ENCODE results near the gene PEG3.

The PEG3 gene

DNA sequence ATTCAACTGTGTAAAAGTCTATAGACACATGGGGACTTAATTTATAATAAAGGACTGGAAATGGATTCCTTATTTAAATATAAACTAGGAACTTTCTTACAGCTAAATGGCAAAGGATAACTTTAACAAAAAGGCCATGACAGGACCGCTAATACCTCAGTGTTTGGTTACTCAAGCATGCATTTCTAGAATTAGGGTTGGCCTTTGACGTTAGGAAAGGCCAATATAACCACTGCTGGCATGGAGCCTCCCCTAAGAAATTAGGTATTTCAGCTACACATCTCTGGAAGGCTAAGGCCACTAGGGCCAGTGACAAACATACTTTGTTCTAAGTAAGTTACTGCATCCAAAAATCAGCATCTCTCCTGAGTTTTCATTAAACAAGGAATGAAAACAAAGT lies 9.3 kb downstream of the PEG3 start:
- H3K4me3 Mint-ChIP-seq = no peak overlapping the region
- ATAC-seq (no peak), DNase-seq (ENCODE audit: low spot score in 2 of 2) (no peak)
- H3K27ac Mint-ChIP-seq = no peak overlapping the region
- no peaks in the 10 kb centered on the region for H3K36me3 Mint-ChIP-seq
- H3K9me3 Mint-ChIP-seq = peaks cover 22% of the 10 kb centered on the region
- no peaks in the 10 kb centered on the region for H3K4me1 Mint-ChIP-seq

DNA sequence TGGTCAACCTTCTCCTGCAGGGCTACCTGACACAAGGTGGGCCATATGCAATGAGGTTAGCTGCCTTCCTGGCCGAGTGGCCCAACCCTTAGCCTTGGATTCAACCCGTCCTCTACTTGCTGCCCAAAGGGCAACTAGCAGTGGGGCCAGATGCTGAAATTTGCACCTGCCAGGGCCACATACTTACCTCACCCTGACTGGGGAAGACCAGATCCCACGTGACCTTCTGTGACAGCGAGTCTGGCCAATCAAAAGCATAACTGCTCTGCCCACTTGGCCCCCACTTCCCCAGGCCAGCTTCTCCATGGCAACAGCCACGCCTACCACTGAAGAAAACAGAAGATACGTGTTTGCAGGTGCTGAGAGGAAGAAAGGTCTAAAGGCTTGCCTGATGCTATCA lies 10.9 kb downstream of the PEG3 start:
- Mint-ChIP-seq H3K27ac (no peak overlapping the region), H3K4me3 (no peak overlapping the region), H3K36me3 (no peaks in the 10 kb centered on the region), H3K9me3 (peaks cover 12% of the 10 kb centered on the region), H3K4me1 (no peaks in the 10 kb centered on the region)
- ATAC-seq = no peak
- no peak for DNase-seq (ENCODE audit: low spot score in 2 of 2)

DNA sequence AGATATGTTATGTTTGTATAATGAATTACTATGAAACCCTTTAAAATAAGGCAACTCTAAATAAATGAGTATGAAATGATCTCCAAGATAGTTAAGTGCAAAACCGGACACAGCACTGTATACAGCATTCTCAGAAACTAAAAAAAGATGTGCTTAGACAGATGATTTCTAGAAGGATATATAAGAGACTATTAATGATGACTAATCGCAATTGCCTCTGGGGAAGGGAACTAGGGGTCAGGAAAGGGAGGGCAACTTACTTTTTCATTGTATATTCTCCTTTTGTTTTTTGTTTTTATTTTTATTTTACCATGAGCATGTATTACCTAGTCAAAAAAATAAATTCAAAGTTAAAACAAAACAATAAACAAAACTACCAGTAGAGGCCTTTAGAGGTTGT lies 12.8 kb downstream of the PEG3 start:
- H3K9me3 Mint-ChIP-seq = peaks cover 6% of the 10 kb centered on the region
- no peaks in the 10 kb centered on the region for H3K36me3 Mint-ChIP-seq
- DNase-seq (ENCODE audit: low spot score in 2 of 2) = no peak
- H3K4me1 Mint-ChIP-seq = no peaks in the 10 kb centered on the region
- ATAC-seq = no peak
- no peak overlapping the region for H3K27ac Mint-ChIP-seq
- no peak overlapping the region for H3K4me3 Mint-ChIP-seq

DNA sequence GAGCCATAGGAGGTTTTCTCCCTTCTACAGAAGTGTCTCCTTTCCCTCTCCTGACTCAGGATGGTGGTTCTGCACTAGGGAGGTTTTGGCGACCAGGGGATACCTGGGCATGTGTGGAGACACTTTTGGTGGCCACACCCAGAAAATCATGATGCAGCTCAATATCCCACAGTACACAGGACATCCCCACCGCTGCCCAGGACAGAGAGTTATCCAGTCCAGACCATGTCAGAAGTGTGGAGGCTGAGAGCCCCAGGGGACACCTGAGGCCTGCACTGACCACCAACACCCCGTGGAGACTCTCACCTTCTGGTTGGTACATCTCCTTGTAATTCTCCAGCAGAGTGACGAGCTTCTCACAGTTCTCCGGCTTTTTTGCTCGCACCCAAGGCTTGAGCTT lies 16.6 kb downstream of the PEG3 start:
- Mint-ChIP-seq H3K27ac (no peak overlapping the region), H3K9me3 (peaks cover 10% of the 10 kb centered on the region), H3K4me3 (no peak overlapping the region), H3K4me1 (no peaks in the 10 kb centered on the region), H3K36me3 (no peaks in the 10 kb centered on the region)
- DNase-seq (ENCODE audit: low spot score in 2 of 2) = no peak
- no peak for ATAC-seq

DNA sequence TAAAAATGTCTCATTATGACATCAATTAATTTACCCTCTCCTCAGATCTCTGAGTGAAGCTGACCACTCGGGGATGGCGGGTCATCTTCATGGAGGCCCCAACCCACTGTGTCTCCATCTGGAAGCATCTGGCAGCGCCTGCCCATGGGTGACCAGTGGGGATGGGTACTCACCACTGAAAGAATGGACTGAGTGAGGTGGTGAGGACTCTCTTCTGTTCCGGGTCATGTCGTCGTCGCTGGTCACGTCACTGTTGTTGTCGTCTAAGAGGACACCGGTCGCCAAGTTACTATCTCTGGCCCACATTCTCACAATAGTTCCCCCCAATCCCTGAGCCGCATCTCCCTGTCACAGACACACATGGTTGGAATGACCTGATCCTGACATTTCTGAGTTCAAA lies 17.1 kb downstream of the PEG3 start:
- H3K9me3 Mint-ChIP-seq = peaks cover 13% of the 10 kb centered on the region
- no peaks in the 10 kb centered on the region for H3K36me3 Mint-ChIP-seq
- no peak overlapping the region for H3K4me3 Mint-ChIP-seq
- no peaks in the 10 kb centered on the region for H3K4me1 Mint-ChIP-seq
- DNase-seq (ENCODE audit: low spot score in 2 of 2) (no peak), ATAC-seq (no peak)
- H3K27ac Mint-ChIP-seq = no peak overlapping the region

DNA sequence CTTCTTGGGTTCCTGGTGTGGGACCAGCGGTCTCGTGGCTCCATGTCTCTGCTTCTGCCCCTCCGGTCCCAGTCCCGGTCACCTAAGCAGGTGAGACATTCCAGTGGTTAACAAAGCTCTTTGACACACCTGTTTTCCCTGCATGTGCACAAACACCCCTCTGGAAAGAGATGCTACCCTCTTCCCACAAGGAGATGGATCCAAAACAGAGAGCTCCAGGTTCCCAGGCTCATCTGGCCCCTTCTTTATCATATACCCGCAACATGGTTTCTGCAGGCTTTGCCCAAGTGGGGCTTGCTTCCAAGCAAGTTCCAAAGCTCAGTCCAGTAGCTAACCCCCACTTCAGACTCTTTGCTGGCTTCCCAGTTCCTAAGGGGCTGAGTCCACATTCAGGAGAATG lies 17.8 kb downstream of the PEG3 start:
- ATAC-seq (no peak), DNase-seq (ENCODE audit: low spot score in 2 of 2) (no peak)
- Mint-ChIP-seq H3K36me3 (no peaks in the 10 kb centered on the region), H3K27ac (no peak overlapping the region), H3K4me3 (no peak overlapping the region), H3K9me3 (peaks cover 18% of the 10 kb centered on the region), H3K4me1 (no peaks in the 10 kb centered on the region)

DNA sequence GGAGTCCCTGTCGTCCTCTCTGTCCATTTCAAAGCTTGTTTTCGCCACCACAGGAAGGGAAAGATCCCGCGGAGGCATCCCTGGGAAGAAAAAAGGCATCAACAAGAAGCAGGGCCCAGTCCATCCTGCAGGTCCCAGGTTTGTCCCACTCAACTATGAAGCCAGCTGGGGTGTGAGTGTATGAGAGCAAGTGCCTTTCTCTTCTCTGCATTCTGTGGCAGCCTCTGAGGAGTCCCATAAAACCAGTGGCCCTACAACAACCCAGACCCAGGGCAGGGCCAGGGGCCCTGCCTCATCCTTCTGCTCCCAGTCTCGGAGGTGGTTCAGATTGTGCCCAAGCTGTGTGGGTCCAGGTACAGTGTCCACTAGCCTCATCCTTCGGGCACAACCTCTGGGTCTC lies 18.9 kb downstream of the PEG3 start:
- H3K4me1 Mint-ChIP-seq = no peaks in the 10 kb centered on the region
- ATAC-seq (no peak), DNase-seq (ENCODE audit: low spot score in 2 of 2) (no peak)
- H3K27ac Mint-ChIP-seq = no peak overlapping the region
- no peaks in the 10 kb centered on the region for H3K36me3 Mint-ChIP-seq
- peaks cover 24% of the 10 kb centered on the region for H3K9me3 Mint-ChIP-seq
- H3K4me3 Mint-ChIP-seq = no peak overlapping the region

DNA sequence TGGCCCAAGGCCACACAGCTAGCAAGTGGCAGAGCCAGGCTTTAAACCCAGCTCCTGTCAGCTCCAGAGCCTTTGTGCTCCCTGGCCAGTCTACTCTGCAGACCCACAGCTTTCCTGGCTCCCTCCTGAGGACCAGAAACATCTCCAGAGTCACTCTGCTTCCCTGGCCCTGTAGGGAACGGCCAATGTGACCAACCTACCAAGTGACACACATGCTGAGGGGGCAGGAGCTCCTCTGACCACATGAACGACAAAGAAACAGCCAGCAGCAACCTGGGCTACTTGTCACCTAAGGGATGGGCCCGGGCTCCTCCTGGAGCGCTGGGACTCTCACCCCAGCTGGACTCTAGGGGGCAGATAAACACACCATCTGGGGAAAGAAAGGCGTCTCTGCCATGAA lies 19.3 kb downstream of the PEG3 start:
- DNase-seq (ENCODE audit: low spot score in 2 of 2) = no peak
- no peak for ATAC-seq

DNA sequence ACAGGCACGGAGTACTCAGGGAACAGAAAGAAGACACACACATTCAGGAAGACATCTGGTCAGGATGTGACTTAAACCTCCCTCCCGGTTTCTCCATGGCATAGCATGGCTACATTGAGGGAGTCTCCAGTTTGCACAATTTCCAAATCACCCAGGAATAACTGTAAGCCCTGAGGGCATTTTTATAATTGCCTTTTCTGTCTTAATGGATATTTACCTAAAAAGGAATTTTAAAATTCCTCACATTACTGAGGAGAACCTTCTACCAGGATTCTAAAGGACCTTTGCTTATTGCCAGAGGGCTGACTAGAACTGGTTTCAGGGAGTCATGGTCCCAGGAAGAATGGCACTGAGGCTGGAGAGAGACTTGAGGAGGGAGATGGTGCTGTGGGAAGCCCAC lies 21.4 kb downstream of the PEG3 start:
- Mint-ChIP-seq H3K36me3 (no peaks in the 10 kb centered on the region), H3K27ac (no peak overlapping the region), H3K4me1 (no peaks in the 10 kb centered on the region), H3K4me3 (no peak overlapping the region), H3K9me3 (peaks cover 22% of the 10 kb centered on the region)
- DNase-seq (ENCODE audit: low spot score in 2 of 2) = no peak
- ATAC-seq = no peak

More for the DNA sequence above, 19.3 kb downstream of the PEG3 start:
- no peak overlapping the region for H3K27ac Mint-ChIP-seq
- no peaks in the 10 kb centered on the region for H3K36me3 Mint-ChIP-seq
- H3K9me3 Mint-ChIP-seq = peaks cover 24% of the 10 kb centered on the region
- H3K4me3 Mint-ChIP-seq = no peak overlapping the region
- H3K4me1 Mint-ChIP-seq = no peaks in the 10 kb centered on the region

DNA sequence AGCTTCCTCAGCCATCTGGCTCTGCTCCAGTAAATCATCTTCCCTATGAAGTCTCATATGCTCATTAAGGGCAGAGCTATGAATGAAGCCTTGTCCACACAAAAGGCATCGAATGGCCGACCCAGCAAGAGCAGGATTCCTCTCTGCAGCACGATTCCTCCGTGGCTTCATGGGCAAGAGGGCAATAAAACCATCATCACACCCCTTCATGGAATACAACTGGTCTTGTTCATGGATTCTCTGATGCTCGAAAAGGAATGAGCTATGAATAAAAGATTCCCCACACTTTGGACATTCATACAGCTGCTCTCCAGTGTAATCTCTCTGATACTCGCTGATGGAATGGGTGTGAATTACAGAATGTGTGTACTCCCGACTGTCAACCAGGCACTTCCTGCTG lies 25.9 kb downstream of the PEG3 start:
- H3K9me3 Mint-ChIP-seq = peaks cover 27% of the 10 kb centered on the region
- ATAC-seq (no peak), DNase-seq (ENCODE audit: low spot score in 2 of 2) (no peak)
- no peaks in the 10 kb centered on the region for H3K4me1 Mint-ChIP-seq
- H3K36me3 Mint-ChIP-seq = no peaks in the 10 kb centered on the region
- no peak overlapping the region for H3K4me3 Mint-ChIP-seq
- H3K27ac Mint-ChIP-seq = no peak overlapping the region

DNA sequence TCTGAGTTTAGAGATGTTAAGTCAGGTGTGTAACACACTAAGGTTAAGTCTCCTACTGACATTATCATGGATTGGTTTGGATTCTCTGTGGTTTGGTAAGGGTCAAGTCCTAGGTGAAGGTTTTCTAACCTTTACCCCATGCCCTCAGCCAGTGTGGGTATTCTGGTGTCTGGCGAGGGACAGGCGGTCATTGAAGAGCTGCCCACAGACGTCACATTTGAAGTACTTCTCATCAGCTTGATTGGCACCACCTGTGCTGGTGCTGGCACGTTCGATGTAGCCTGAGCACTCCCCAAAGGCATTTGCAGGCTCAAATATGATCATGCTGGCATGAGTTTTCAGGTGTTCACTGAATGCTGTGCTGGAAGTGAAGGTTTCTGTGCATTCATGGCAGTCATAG lies 27.0 kb downstream of the PEG3 start:
- Mint-ChIP-seq H3K4me3 (no peak overlapping the region), H3K4me1 (no peaks in the 10 kb centered on the region), H3K36me3 (no peaks in the 10 kb centered on the region), H3K27ac (no peak overlapping the region), H3K9me3 (peaks cover 21% of the 10 kb centered on the region)
- ATAC-seq (no peak), DNase-seq (ENCODE audit: low spot score in 2 of 2) (no peak)

DNA sequence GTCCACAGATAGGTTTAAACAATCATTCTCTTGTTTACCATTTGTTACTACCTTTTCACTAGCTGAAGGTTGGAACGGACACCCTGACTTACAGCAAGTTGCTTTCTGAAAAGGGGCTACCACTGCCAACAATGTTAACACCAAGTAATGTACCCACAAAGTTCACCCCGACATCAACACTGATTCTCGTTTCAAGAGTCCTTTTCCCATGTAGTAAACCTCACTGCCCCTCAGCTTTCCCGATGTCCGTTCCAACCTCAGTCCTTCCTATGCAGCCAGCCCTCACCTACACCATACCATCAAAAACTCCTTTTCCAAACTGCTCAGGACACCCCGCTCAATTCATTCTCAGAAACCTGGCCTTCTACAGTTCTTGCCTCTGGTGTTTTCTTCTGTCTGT lies 29.0 kb downstream of the PEG3 start:
- Mint-ChIP-seq H3K27ac (no peak overlapping the region), H3K36me3 (no peaks in the 10 kb centered on the region), H3K4me3 (no peak overlapping the region), H3K9me3 (peaks cover 13% of the 10 kb centered on the region), H3K4me1 (no peaks in the 10 kb centered on the region)
- no peak for DNase-seq (ENCODE audit: low spot score in 2 of 2)
- no peak for ATAC-seq

DNA sequence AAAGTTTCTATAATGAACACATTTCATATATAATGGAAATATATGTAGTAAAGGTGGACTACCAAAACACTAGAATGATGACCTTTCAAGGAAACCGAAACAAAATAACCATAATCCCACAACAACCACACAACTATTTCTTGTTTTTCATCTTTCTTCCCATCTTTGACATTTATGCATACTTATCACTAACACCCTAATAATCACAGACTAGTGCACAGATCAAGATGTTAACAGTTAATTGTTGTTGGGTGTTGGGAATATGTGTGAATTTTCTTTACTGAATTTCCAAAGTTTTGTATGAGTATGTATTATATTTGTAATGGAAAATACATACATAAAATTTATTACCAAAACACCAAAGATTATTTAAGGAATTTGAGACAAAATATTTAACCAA lies 30.3 kb downstream of the PEG3 start:
- Mint-ChIP-seq H3K4me1 (no peaks in the 10 kb centered on the region), H3K4me3 (no peak overlapping the region), H3K9me3 (peaks cover 13% of the 10 kb centered on the region), H3K27ac (no peak overlapping the region), H3K36me3 (no peaks in the 10 kb centered on the region)
- no peak for DNase-seq (ENCODE audit: low spot score in 2 of 2)
- no peak for ATAC-seq

DNA sequence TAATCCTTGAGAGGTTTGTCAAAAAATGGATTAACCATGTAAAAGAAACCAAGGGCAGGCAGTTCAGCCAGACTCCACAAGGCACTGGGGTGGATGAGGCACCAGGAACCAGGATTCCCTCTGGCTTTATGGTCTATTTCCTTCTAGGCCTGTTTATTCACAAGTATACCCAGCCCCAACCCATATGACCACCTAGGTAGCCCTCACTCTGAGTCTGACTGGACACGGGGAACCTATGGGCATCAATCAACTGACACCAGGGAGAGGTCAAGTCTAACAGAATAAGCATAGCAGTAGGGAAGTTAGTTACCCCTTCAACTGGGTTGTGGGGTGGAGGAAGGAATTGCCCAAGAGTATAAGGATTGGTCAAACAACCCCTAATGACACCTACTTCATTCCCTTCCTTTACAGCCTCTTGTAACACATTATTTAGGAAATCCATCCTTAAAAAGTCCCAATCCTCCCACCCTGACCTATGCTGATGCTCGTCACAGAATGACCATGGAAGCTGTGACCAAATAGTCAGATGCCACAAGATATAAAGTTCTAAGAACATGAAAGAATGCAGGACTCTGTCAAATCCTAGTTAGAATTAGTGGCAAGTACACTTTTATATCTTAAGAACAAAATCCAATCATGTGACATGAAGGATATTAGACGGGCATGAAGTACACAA lies 31.7 kb downstream of the PEG3 start:
- no peak overlapping the region for H3K27ac Mint-ChIP-seq

DNA sequence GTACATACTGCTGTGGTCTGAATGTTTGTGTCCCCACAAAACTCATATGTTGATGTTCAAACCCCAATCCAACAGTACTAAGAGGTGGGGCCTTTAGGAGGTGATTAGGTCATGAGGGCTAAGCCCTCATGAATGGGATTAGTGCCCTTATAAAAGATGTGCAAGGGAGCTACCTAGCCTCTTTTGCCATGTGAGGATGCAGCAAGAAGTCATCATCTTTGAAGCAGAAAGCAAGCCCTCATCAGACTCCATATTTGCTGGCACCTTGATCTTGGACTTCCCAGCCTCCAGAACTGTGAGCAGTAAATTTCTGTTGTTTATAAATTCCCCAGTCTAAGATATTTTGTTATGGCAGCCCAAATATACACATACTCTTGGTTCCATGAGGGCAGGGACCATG lies 33.9 kb downstream of the PEG3 start:
- Mint-ChIP-seq H3K36me3 (no peaks in the 10 kb centered on the region), H3K4me3 (no peak overlapping the region), H3K27ac (no peak overlapping the region), H3K4me1 (no peaks in the 10 kb centered on the region), H3K9me3 (peaks cover 7% of the 10 kb centered on the region)
- no peak for DNase-seq (ENCODE audit: low spot score in 2 of 2)
- no peak for ATAC-seq

More for the DNA sequence above, 31.7 kb downstream of the PEG3 start:
- Mint-ChIP-seq H3K4me1 (no peaks in the 10 kb centered on the region), H3K9me3 (peaks cover 11% of the 10 kb centered on the region), H3K4me3 (no peak overlapping the region), H3K36me3 (no peaks in the 10 kb centered on the region)
- ATAC-seq = no peak
- DNase-seq (ENCODE audit: low spot score in 2 of 2) = no peak
